Left lobe of liver (tissue), 2 donors: Measurements from ENCODE around the gene FILIP1. TPM values are rescaled to one million over a fixed set of nuclear protein-coding genes. Genes with fewer than 3 reads are reported as not detected.

Experiments
- ATAC-seq: fragments of 200-7000 bp; cut with Tn5 transposase; one replicate; pipeline ENCODE4 v1.9.1; 2020; ENCODE audit warnings: mild to moderate bottlenecking, moderate library complexity
- DNase-seq: peaks from one replicate; pipeline ENCODE4 v3.0.0-alpha.2; 2020; ENCODE audit warnings: low spot score
- total RNA-seq: library from RNA; stranded (reverse); gene quantifications from one replicate; pipeline ENCODE4 v1.2.1, GENCODE V29; 2021
- donor health status: DM: no; HTN: no; CAD: no; lungs with moderate emphysema.
- donor health status: DM: no; HTN: yes; CAD: no.

Gene FILIP1
- total RNA-seq, 1 donor from 2014 or later: 1.1 TPM

DNA sequence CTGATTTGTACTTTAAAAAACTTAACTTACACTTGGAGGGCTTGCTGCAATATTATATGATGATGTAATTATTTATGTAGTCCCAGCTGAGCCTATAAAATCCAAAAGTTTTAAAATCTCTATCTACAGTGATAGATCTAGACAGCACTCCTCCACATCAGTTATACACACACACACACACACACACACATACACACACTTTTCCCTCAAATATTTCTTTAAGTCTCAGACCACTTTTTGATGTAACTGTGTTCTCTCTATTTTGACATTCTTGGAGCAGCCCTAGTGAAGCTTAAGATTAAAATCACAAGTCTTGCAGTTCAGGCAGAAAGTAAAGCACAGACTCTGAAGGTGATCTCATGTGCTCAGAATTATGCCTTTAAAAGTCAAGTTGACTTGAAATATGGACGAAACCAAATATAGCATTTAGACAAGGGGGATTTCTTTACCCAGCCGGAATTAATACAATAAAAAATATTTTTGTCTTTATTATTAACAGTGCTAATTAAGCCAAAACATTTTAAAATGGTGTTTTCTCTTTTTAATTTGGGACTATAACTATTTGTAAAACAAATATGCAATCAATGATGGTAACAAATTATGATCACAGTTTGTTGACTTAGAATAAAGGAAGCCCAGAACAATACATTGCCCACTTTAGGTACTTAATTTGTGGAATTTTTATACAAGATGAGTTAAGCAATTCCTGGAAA lies 145.5 kb downstream of the FILIP1 start:
- DNase-seq: no peak
- no peak for ATAC-seq

DNA sequence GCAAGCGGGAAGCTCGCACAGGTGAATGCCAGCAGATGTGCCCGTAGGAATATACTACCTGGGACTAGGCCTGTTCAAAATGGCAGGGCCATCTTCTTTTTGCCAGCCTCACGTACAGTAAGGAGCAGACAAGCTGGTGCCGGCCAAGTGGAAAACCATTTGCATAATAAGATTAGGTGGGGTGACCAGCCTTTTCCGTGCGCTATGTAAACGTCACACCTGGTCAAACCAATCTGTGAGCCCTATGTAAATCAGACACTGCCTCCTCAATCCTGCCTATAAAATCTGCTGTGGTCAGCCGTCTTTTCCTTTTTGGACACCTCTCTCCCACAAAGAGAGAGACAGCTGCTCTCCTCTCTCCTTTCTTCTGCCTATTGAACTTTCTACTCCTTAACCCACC lies 148.2 kb downstream of the FILIP1 start:
- ATAC-seq: no peak
- DNase-seq: no peak

GRCh38 chr6:75344455-75344854 lies 149.1 kb downstream of the FILIP1 start:
- ATAC-seq (peak; percentile 53), DNase-seq (no peak)

DNA sequence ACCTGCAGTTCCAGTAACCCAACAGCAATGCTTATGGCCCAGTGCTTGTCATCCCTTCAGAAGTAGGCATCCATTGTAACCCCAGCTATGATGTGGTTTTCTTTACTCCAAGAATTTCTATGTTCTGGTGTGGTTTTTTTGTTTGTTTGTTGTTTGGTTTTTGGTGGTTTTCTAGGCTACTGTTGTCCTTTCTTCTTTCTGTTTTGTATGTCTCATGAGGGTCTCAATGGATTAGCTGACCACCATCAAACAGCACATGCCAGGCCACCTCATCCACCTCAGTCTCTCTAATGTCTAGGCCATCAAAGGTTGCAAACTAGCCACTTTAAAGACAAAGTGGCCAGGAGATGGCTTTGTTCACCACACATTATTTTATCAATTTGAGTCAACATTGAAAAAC lies 149.6 kb downstream of the FILIP1 start:
- ATAC-seq (no peak), DNase-seq (no peak)

- no peak for ATAC-seq
- DNase-seq: no peak
Measured at GRCh38 chr6:75337835-75338580, 155.6 kb downstream of the FILIP1 start.

GRCh38 chr6:75334266-75335040 lies 159.1 kb downstream of the FILIP1 start:
- DNase-seq (no peak), ATAC-seq (no peak)

GRCh38 chr6:75333676-75334200 lies 159.9 kb downstream of the FILIP1 start:
- ATAC-seq: no peak
- DNase-seq: no peak

GRCh38 chr6:75331151-75331550 lies 162.4 kb downstream of the FILIP1 start:
- DNase-seq: no peak
- ATAC-seq: no peak

GRCh38 chr6:75329703-75330102 lies 163.9 kb downstream of the FILIP1 start:
- ATAC-seq (no peak), DNase-seq (no peak)

GRCh38 chr6:75327807-75328206 lies 165.8 kb downstream of the FILIP1 start:
- DNase-seq: no peak
- ATAC-seq: no peak

- ATAC-seq (no peak), DNase-seq (no peak)
Measured at GRCh38 chr6:75326557-75327258, 166.9 kb downstream of the FILIP1 start.

- no peak for ATAC-seq
- DNase-seq: no peak
Measured at GRCh38 chr6:75318900-75319299, 174.7 kb downstream of the FILIP1 start.

DNA sequence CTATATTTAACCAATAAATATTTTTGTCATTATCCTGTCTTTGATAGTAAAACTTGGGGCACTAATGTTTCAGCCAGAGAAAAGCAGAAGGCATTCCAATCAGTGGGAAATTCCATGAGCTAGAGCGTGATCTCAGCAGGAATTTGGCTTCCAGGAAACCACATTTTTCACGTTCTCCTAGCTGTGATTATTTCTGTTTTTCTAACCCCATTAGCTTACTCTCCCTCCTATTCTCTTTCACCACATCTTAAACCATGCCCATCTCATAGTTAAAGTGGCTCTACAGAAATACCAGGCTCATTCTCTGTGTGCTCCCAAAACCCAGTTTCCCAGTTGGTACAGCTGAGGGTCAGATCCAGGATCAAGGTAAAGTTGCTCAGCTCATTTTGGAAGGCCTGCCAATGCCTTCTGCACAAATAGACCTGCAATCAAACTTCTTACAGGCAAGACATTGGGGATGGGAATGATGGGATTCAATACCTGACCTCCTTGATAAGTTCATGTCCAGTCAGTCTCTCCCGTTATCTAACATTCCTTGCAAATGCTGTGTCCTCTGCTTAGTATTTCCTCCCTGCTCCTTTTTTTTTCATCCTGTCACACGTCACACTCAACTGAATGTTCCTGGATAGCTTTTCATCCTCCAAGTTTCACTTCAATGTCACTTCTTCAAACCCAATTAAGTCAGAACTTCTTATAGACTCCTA lies 175.9 kb downstream of the FILIP1 start:
- ATAC-seq (peak; percentile 26), DNase-seq (no peak)

GRCh38 chr6:75315978-75316377 lies 177.6 kb downstream of the FILIP1 start:
- DNase-seq (no peak), ATAC-seq (no peak)

DNA sequence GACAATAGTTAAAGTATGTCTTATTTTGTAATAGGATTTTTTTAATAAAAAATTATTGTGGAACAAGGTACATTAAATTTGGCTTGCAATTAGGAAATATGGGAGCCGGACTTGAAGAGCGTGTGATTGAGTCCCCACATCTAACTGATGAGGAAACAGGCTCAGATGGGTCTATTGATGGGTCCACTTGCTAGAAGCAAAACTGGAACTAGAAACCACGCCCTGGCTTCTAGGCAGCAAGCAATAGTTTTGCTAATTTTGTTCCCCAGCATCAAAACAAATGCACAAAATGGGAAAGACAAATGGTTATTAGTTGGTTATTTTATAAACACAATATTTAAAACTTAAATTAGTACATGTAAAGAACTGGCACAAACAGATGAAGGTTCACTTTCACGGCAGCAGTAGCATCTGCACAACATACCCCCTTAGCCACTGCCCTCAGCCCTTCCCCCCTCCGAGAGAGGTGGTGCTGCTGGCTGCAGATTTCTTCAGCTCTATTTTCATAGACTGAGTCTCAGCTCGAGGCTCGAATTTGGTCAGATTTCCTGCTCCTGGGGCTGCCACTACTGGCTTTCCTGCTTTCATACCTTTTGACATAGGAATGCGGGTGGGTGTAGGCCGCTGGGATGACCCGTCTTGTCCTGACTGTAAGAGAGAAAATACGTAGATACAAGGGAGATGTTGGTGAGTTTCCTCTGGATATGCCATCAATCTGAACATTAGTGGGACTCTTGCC lies 185.2 kb downstream of the FILIP1 start:
- DNase-seq (no peak), ATAC-seq (no peak)

DNA sequence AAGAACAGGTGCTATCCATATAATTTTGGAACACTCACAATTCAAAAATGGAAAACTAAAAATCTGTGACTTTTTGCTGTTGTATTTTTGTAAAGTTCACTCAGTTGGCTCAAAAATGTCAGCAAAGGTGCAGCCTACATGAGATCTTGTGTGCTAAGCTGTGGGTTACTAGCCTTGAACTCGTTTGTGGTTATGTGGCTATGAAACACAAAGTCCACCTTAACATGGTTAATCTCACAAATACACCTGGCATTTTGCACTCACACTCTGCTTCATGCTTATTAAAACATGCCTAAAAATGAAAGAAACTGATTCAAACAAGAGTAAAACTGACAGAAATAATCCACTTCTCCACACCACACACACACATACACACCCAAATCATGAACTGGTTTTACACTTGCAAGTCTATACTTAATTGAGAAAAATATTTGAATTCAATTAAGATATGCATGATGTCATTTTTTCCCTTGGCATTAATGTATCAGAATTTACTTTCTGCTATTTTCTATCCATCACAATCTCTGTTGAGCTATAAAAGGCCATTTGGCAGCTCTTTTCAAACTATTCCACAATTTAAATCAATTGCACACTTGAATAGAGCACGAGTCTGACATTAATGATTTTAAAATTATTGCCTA lies 186.1 kb downstream of the FILIP1 start:
- ATAC-seq: no peak
- DNase-seq: no peak

GRCh38 chr6:75306064-75306463 lies 187.5 kb downstream of the FILIP1 start:
- ATAC-seq: no peak

DNA sequence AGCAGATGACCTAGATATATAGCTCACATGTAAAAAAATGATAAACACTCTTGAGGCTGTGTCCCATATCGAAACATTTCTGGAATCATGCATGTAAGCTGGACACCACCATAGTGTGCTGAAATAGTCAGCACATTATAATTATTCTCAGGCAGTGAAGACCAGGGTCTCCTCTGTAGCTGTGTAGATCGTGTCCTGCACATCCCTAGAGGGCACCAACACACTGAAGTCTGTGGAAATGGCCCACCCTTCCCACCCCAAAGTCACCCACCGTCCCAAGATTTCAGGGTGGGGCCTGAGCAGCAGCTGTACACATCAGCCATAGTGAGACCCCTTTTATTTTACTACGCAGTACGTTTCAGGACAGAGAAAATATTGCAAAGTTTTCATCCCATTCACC lies 188.0 kb downstream of the FILIP1 start:
- DNase-seq (no peak), ATAC-seq (no peak)

More at GRCh38 chr6:75306064-75306463, 187.5 kb downstream of the FILIP1 start:
- no peak for DNase-seq

- DNase-seq: no peak
- ATAC-seq: peak; percentile 61
Measured at GRCh38 chr6:75302280-75302679, 191.3 kb downstream of the FILIP1 start.
